GM19328 (cell line): ENCODE data around the gene PIF1.

Source experiments
- ATAC-seq: cut with Tn5 transposase; IDR thresholded peaks from one replicate; pipeline ENCODE4 v1.9.1; 2021; ENCODE audit warnings: mild to moderate bottlenecking, moderate library complexity; ENCODE audit not compliant: unreplicated experiment

Gene PIF1

GRCh38 chr15:64774629-64775493 lies 50.6 kb downstream of the PIF1 start:
- ATAC-seq: no peak

- no peak for ATAC-seq
These were observed 51.3 kb downstream of the PIF1 start for GRCh38 chr15:64774037-64774628.

GRCh38 chr15:64773606-64774005 lies 51.8 kb downstream of the PIF1 start:
- no peak for ATAC-seq

- ATAC-seq: no peak
These were observed 52.5 kb downstream of the PIF1 start for GRCh38 chr15:64772964-64773363.

- no peak for ATAC-seq
These were observed 53.0 kb downstream of the PIF1 start for GRCh38 chr15:64772488-64772887.

GRCh38 chr15:64770626-64771025 lies 54.8 kb downstream of the PIF1 start:
- no peak for ATAC-seq

- ATAC-seq: no peak
These were observed 58.2 kb downstream of the PIF1 start for GRCh38 chr15:64767203-64767602.

GRCh38 chr15:64766058-64766457 lies 59.4 kb downstream of the PIF1 start:
- no peak for ATAC-seq
